Upper lobe of left lung (tissue), 6 donors: Measurements from ENCODE around the gene CACNA1D. TPM values are rescaled to one million over a fixed set of nuclear protein-coding genes. Genes with fewer than 3 reads are reported as not detected.

Experiments used
- ATAC-seq, 2 donors: fragments of 200-7000 bp; cut with Tn5 transposase; one replicate each; pipeline ENCODE4 v1.9.1; 2022; ENCODE audit warnings: mild to moderate bottlenecking in 2 of 2, moderate library complexity in 2 of 2; ENCODE audit not compliant: low FRiP score in 2 of 2
- DNase-seq, 2 donors: peaks; one replicate each; pipeline ENCODE4 v3.0.0-alpha.2; 2019 to 2020
- H3K27ac ChIP-seq, 4 donors: fragments of 200-600 bp; sonication (generic); one replicate each; pipeline ENCODE4 v1.5.1; 2016 to 2019
- H3K27me3 ChIP-seq, 4 donors: fragments of 200-600 bp; sonication (generic); one replicate each; pipeline ENCODE4 v1.5.1; 2017 to 2019
- H3K36me3 ChIP-seq, 4 donors: fragments of 200-600 bp; sonication (generic); one replicate each; pipeline ENCODE4 v1.5.1; 2016 to 2019
- H3K4me1 ChIP-seq, 4 donors: fragments of 200-600 bp; sonication (generic); one replicate each; pipeline ENCODE4 v1.5.1; 2018 to 2019
- H3K4me3 ChIP-seq, 4 donors: fragments of 200-600 bp; sonication (generic); one replicate each; pipeline ENCODE4 v1.5.1; 2017 to 2019; ENCODE audit warnings: mild to moderate bottlenecking in 2 of 4, moderate library complexity in 1 of 4
- H3K9me3 ChIP-seq, 4 donors: fragments of 200-600 bp; sonication (generic); one replicate each; pipeline ENCODE4 v1.5.1; 2018 to 2019
- EP300 ChIP-seq, 4 donors: sonication (generic); formaldehyde crosslinking; IDR thresholded peaks; one replicate each; pipeline ENCODE4 v1.5.1; 2017; ENCODE audit warnings: antibody characterized with exemption in 4 of 4, control low read depth in 2 of 4
- POLR2A ChIP-seq, 4 donors: fragments of 450-650 bp; IDR thresholded peaks; one replicate each; pipeline ENCODE4 v1.5.1; 2016 to 2017; ENCODE audit warnings: antibody characterized with exemption in 4 of 4, mild to moderate bottlenecking in 2 of 4
- POLR2AphosphoS5 ChIP-seq, 2 donors: sonication (generic); formaldehyde crosslinking; IDR thresholded peaks; one replicate each; pipeline ENCODE4 v1.5.1; 2017; ENCODE audit warnings: antibody characterized with exemption in 2 of 2
- WGBS, 2 donors: methylation state at CpG; one replicate each; pipeline ENCODE4 v1.1.5; 2017 to 2018; 5-methylcytosine and 5-hydroxymethylcytosine counted together
- total RNA-seq, 6 donors: library from RNA; depleted of rRNA in 4 of 6; stranded (reverse); fragments of >200 nt in 4 of 6; gene quantifications; one replicate each; pipeline versions ENCODE4 v1.1.0 to v1.2.1, GENCODE V29; 2016 to 2021
- TF ChIP-seq, protein P1 (sequence below), 6 experiments: fragments of 450-650 bp in 4 of 6; fragments of 200-600 bp in 2 of 6; sonication (generic) in 2 of 6; IDR thresholded peaks; one replicate each; pipeline ENCODE4 v1.5.1; 2016 to 2019; ENCODE audit warnings: antibody characterized with exemption in 6 of 6
- donor health status: DM: no; HTN: no; CAD: no; lungs with moderate emphysema.
- donor health status: DM: no; HTN: yes; CAD: no; lungs with severe emphysema.

CACNA1D gene
- total RNA-seq, 6 donors from 2014 or later: 17.2 to 221 (median 30.2) TPM

DNA sequence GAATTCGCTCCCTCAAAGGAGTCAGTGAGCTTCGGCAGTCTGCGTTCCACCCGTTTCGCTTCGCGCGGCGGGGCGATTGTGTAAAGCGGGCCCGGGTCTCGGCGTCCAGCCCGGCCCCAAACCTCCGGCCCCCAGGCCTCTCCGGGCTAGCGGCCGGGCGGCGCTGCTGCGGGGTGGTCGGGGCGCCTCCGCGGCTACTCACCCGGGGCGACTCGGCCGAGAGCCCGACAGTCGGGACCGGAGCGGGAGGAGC is 351.4 kb downstream of the CACNA1D start:
- TF ChIP-seq, protein P1, sequence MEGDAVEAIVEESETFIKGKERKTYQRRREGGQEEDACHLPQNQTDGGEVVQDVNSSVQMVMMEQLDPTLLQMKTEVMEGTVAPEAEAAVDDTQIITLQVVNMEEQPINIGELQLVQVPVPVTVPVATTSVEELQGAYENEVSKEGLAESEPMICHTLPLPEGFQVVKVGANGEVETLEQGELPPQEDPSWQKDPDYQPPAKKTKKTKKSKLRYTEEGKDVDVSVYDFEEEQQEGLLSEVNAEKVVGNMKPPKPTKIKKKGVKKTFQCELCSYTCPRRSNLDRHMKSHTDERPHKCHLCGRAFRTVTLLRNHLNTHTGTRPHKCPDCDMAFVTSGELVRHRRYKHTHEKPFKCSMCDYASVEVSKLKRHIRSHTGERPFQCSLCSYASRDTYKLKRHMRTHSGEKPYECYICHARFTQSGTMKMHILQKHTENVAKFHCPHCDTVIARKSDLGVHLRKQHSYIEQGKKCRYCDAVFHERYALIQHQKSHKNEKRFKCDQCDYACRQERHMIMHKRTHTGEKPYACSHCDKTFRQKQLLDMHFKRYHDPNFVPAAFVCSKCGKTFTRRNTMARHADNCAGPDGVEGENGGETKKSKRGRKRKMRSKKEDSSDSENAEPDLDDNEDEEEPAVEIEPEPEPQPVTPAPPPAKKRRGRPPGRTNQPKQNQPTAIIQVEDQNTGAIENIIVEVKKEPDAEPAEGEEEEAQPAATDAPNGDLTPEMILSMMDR (IDR thresholded peaks at IDR 0.05): no peak
- TF ChIP-seq EP300 (IDR thresholded peaks at IDR 0.05) (no peak), POLR2A (IDR thresholded peaks at IDR 0.05) (no peak)
- peaks cover 0 to 2% (median 0%) of the 10 kb centered on the region in 4 donors for H3K27me3 ChIP-seq
- DNase-seq (no peak), ATAC-seq (no peak)
- no peaks in the 10 kb centered on the region for H3K9me3 ChIP-seq
- peaks cover 8 to 48% (median 22%) of the 10 kb centered on the region in 4 donors for H3K4me1 ChIP-seq
- no peaks in the 10 kb centered on the region for H3K36me3 ChIP-seq
- H3K4me3 ChIP-seq: peak overlapping the region; percentile 36 to 75 (median 70)
- 0% methylated on average over 14 of the region's 34 CpGs; no CpG with 5 or more reads in 1 of the 2 donors for WGBS, 2 donors
- H3K27ac ChIP-seq: peak overlapping the region; percentile 58 to 78 (median 74)

DNA sequence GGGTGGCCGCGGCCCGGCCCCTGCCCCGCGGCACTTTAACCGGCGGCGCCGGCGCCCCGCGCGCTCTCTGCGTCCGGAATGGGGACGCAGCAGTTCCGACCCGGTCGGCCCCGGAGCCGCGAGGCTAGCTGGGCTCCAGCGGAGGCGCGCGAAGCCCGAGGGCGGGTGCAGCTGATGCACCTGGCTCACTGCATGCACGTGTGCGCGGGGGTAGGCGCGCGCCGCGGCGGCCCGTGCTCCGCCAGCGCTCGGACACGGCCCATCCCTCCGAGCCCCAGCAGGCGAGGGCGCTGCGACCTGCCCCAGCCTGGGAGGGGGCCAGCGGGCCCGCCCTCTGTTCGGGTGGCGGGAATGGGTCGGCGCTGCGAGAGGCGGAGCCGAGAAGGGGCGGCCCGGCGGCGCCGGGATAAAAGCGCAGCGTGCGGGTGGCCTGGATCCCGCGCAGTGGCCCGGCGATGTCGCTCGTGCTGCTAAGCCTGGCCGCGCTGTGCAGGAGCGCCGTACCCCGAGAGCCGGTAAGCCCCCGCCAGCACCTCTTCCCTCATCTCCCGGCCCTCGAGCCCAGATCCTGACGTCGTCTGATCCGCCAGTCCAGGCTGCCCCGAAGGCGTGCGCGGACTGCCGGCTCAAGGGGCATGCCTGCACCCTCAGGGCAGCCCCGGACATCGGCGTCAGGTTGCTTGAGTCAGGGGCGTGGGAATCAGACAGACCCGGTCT is 351.9 kb downstream of the CACNA1D start, which contains the start of the genes CHDH and IL17RB:
Gene CHDH (minus strand): TSS at position 286 of the 717 bp plus-strand sequence. CDS start 22,411 bp downstream, outside the sequence.
Gene IL17RB (plus strand): TSS at position 435 of the 717 bp plus-strand sequence. CDS start 21 bp downstream, at position 456.
- DNase-seq: peak; percentile 80 to 94
- H3K27me3 ChIP-seq: peaks cover 0 to 2% (median 0%) of the 10 kb centered on the region in 4 donors

DNA sequence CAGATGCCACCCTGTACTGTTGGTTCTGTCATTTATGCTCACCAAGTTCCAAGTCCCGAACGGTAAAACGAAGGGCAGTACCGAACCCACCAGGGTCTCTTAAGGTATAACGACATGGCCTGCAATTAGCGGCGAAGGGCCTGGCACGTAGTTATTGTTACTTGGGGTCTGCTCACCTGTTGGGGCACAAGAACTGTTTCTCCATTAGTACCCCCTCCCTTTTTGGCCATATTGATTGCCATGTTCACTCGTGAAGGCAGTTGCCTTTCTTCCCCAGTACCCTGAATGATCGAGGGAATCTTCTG is 352.4 kb downstream of the CACNA1D start:
- Histone ChIP-seq H3K27me3 (peaks cover 0 to 2% (median 0%) of the 10 kb centered on the region in 4 donors), H3K9me3 (no peaks in the 10 kb centered on the region), H3K36me3 (no peaks in the 10 kb centered on the region), H3K4me1 (peaks cover 8 to 48% (median 22%) of the 10 kb centered on the region in 4 donors), H3K4me3 (peak overlapping the region in 3 of 4 donors; percentile 69 to 75 (median 72)), H3K27ac (no peak overlapping the region)
- DNase-seq: no peak
- WGBS, 2 donors: 64 to 70% methylated on average over 10 of the region's 10 CpGs
- no peak for ATAC-seq
- TF ChIP-seq POLR2A (IDR thresholded peaks at IDR 0.05) (no peak), POLR2AphosphoS5 (IDR thresholded peaks at IDR 0.05) (no peak), EP300 (IDR thresholded peaks at IDR 0.05) (no peak)
- TF ChIP-seq, protein P1 (IDR thresholded peaks at IDR 0.05): no peak

More for the DNA sequence above, 351.9 kb downstream of the CACNA1D start, which contains the start of the genes CHDH and IL17RB:
- Histone ChIP-seq H3K27ac (peak within 1 kb of the TSS; percentile 58 to 78 (median 74)), H3K36me3 (no peaks in the 10 kb centered on the region), H3K4me3 (peak within 1 kb of the TSS; percentile 36 to 75 (median 70)), H3K9me3 (no peaks in the 10 kb centered on the region), H3K4me1 (peaks cover 8 to 48% (median 22%) of the 10 kb centered on the region in 4 donors)
- WGBS, 2 donors: 8 to 17% methylated on average over 6 to 35 of the region's 91 CpGs
- ATAC-seq: peak; percentile 83 to 87
- TF ChIP-seq, protein P1 (IDR thresholded peaks at IDR 0.05): no peak
- TF ChIP-seq POLR2AphosphoS5 (IDR thresholded peaks at IDR 0.05): peak in 1 of 2 donors; percentile 68
- TF ChIP-seq POLR2A (IDR thresholded peaks at IDR 0.05): peak in 3 of 4 donors; percentile 37 to 72 (median 38)

DNA sequence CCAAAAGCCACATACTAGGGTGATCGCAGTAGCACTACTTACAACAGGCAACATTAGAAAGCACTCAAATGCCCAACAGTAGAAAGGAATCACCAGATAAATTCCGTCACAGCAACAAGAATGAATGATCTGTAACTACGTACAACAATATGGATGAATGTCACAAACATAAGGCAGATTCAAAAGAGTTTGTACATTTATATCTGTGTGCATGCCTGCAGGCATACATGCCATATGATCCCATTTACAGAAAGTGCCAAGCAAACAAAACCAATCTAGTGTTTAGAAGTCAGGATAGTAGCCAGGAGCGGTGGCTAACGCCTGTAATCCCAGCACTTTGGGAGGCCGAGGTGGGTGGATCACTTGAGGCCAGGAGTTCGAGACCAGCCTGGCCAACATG is 355.5 kb downstream of the CACNA1D start:
- H3K9me3 ChIP-seq: no peaks in the 10 kb centered on the region
- no peak for DNase-seq
- no peak for ATAC-seq
- H3K36me3 ChIP-seq: no peaks in the 10 kb centered on the region
- H3K4me1 ChIP-seq: peaks cover 8 to 21% (median 13%) of the 10 kb centered on the region in 4 donors
- H3K27me3 ChIP-seq: peaks cover 0 to 2% (median 0%) of the 10 kb centered on the region in 4 donors
- H3K4me3 ChIP-seq: no peak overlapping the region
- WGBS, 2 donors: 93 to 97% methylated on average over 7 of the region's 7 CpGs
- no peak overlapping the region for H3K27ac ChIP-seq
- TF ChIP-seq POLR2AphosphoS5 (IDR thresholded peaks at IDR 0.05): no peak

DNA sequence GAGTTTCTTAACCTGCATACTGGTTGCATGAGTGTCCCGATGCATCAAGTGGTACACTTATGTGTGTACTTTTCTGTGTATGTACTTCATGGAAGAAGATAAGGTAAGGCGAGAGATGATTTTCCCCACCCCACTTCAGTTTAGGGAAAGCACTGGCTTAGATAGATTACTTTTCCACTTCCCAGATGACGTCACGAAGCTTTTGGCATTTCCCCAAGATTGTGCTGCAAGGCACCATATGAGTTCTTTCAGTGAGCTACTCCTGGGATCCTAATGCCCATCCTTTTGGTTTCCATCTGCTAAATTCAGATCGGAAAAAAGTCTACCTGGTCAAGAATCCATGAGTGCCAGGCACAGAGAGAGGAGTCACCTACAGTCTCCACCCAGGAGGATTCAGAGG is 356.5 kb downstream of the CACNA1D start:
- peak in 1 of 2 donors; percentile 33 for DNase-seq
- WGBS, 2 donors: 43 to 49% methylated on average over 5 of the region's 5 CpGs
- Histone ChIP-seq H3K4me3 (no peak overlapping the region), H3K27me3 (peaks cover 0 to 2% (median 0%) of the 10 kb centered on the region in 4 donors), H3K9me3 (no peaks in the 10 kb centered on the region), H3K27ac (no peak overlapping the region), H3K4me1 (peaks cover 5 to 11% (median 9%) of the 10 kb centered on the region in 4 donors), H3K36me3 (no peaks in the 10 kb centered on the region)
- TF ChIP-seq, protein P1 (IDR thresholded peaks at IDR 0.05): no peak
- no peak for TF ChIP-seq POLR2AphosphoS5 (IDR thresholded peaks at IDR 0.05)
- TF ChIP-seq EP300 (IDR thresholded peaks at IDR 0.05): no peak
- TF ChIP-seq POLR2A (IDR thresholded peaks at IDR 0.05): no peak
- no peak for ATAC-seq
